Activated naive CD8-positive, alpha-beta T cell treated with anti-CD3 and anti-CD28 coated beads, Interleukin-2, amount 50 U/mL, for 16 hours (primary cell): Measurements from ENCODE around the gene GLG1.
"Not testable (repeated sequence)": the region's sequence is repeated elsewhere in the genome, so short reads cannot be mapped to it uniquely, and the experiment has no call there.

Source experiments
- DNase-seq: peaks from one replicate; pipeline ENCODE4 v3.0.0-alpha.2; 2020; ENCODE audit warnings: low read depth, low spot score

Gene GLG1

DNA sequence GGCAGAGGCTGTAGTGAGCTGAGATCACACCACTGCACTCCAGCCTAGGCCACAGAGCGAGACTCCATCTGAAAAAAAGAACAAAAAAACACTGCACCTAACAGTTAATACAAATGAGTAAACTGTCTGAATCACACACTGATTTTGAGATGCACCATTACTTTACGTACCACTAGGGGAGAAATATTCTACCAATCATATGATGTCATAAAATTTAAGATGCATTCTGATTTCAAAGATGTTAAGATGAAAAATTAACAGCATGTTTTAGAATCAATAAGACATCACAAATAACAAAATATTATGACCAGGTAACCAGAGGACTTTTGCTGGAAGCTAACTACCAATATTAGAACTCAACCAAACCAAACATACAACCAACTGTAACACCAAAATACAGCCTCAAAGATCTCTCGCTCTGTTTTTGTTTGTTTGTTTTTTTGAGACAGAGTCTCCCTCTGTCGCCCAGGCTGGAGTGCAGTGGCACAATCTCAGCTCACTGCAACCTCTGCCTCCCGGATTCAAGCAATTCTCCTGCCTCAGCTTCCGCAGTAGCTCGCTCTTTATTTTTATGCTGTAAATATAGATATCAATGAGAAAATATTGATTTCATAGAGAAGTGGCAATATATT lies 31.6 kb downstream of the GLG1 start:
- no peak for DNase-seq

DNA sequence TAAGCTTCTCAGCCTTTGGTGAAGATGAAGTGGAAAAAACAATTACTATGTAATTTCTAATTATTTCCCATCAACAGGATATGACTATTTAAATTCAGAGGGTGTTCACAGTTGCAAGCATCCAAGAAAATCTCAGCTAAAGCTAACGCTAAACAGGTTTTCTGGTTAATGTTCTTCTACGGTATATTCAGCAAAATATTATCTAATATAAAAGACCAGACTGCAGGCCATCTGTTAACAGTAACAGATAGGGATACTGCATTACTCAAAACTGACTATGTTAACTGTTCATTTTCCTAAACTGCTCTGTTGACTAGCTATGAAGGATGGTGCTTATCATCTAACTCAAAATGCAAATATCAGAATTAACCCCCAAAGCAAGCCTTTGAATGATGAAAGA lies 32.8 kb downstream of the GLG1 start:
- no peak for DNase-seq

DNA sequence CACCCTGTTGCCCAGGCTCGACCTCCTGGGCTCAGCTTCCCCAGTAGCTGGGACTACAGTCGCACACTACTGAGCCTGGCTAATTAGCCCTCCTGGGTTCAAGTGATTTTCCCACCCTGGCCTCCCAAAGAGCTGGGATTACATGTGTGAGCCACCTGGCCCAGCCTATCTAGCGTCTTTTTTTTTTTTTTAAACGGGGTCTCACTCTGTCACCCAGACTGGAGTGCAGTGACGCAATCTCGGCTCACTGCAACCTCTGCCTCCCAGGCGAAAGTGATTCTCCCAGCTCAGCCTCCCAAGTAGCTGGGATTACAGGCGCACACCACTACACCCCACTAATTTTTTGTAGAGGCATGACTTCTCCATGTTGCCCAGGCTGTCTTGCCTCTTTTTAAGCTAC lies 33.3 kb downstream of the GLG1 start:
- no peak for DNase-seq

DNA sequence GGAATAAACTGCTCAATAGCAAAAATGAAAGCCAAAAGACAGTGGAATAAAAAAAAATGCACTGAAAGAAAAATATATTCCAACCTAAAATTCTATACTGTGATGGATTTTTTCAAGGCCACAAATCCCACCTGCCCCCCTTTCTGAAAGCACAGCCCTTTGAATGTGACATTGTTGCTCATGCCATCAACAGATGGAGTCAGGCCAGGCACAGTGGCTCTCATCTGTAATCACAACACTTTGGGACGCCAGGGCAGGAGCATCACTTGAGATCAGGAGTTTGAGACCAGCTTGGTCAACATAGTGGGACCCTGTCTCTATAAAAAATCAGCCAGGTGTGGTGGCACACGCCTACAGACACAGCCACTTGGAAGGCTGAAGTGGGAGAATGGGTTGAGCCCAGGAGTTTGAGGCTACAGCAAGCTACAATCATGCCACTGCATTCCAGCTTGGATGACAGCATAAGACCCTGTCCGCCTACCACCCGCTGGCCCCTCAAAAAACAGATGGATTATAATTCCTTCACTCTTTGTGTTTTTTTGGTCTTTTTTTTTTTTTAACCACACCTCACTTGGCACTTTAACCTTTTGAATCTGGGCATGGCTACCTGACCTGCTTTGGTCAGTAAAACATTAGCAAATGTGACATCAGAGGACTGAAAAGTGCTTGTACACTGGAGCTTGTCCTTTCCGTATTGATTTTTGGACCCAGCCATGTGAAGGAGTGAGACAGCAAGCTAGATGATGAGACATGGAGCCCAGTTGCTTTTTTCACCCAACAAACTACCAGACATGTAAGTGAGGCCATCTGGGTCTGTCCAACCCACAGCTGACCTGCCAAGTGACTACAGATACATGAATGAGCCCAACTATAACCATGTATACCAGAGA lies 36.3 kb downstream of the GLG1 start:
- DNase-seq, result no peak

DNA sequence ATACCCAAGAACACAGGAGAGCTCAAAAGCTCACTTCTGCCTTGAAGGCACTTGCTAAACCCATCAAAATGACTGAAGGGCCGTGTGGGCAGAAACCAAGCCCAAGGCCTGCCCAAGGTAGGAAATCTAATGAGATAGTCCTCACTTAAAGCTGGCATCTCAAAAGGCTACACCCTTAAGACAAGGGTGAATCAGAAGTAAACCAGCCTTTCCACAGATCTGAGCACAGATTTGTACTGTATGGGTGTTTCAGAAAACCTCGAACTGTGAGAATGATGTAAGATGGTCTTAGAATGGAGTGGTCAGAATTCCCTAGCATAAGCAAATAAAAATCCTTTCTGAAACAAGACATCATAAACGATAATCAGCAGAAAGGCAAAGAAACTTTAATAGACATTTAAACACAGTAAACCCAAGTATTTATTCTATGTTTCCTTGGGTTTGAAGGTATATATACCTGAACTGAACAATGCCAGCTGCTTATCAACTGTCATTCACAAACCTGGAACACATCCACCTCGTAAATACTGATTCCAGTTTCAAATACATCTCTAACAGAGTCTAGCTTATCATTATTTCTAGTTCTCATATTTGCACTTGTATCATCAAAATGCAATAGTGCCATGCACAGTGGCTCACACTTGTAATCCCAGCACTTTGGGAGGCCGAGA lies 37.8 kb downstream of the GLG1 start:
- DNase-seq, result no peak

DNA sequence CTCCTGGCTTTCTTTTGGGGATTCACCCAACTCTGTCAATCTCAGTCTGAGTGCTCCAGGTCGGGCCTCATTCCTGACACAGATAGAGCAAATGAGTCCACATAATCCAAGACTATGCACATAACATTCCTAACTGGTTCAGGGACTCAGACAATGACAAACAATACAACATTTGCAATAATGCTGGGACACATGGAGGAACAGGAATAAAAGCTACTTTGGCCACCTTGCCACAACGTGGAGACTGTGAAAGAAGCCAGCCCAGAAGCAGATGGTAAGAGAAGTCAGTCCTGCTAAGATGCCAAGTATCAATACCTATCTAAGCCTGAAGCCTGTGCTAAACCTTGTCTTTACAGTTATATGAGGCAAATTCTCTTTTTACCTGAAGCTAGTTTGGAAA lies 39.0 kb downstream of the GLG1 start:
- no peak for DNase-seq

DNA sequence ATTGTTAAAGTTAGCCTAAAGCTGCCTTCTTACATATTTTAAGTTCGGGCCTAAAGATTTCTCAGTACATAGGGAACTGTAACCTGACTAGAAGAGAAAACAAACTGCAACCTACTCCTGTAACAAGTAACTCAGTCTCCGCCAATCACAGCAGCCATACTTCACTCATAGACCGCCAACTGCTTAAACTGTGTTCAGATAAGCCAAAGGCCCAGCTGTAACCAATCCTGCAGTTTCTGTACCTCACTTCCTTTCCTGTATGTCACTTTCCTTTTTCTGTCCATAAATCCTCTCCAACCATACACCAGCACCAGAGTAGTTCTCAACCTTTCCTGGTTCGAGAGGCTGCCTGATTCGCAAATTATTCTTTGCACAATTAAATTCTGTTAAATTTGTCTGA lies 41.5 kb downstream of the GLG1 start:
- no peak for DNase-seq

DNA sequence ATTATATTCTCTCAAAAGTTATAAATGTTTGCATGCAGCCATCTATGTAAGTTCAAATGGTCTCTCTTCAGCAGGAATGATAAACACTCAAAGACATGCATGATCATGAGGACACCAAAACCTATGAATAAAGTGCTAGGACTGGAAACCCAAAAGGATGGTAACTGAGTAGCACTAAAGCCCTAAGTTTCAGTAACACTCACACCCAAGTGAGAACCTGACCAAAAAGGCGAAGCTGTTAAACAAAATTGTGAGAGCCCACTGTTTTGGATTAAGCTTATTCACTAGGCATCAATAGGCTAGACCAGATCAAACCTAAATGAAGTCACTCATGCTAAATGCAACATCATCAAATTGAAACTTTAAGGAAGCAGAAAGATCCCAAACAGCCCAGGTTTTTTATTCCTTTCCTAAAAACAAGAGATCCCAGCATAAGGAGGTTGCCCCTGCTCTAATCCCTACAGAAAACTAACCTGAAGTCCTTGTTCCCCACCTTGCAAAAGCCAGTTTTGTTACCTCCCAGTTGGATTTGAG lies 42.4 kb downstream of the GLG1 start:
- DNase-seq, result no peak

DNA sequence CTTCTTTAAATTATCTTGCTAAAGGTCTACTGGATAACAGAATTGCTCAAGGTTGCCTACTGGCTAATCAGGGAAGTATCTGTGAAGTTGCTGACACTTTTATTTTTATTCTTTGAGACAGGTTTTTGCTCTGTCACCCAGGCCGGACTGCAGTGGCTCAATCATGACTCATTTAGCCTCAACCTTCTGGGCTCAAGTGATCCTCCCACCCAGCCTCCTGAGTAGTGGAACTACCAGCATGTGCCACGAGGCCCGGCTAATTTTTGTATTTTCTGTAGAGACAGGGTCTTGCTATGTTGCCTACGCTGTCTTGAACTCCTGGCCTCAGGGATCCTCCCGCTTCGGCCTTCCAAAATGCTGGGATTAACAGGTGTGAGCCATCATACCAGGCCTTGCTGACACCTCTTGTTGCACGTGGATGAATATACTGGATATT lies 43.1 kb downstream of the GLG1 start:
- no peak for DNase-seq

DNA sequence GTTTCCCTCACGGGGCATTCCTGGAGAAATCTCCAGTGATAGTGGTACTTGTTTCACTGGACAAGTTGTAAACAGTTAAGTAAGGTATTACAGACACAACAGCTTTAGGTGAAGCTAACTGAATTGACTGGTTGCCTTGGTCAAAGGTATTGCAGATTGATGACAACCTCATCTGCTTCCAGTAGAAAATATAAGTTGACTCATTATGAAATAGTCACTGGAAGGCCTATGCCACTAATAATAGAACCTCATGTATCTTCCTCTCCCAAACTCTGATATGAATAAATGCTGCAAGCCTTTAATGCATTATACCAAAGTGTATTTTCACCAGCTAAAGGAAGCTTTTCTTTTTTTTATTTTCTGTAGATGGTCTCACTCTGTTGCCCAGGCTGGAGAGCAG lies 44.8 kb downstream of the GLG1 start:
- DNase-seq, result no peak

DNA sequence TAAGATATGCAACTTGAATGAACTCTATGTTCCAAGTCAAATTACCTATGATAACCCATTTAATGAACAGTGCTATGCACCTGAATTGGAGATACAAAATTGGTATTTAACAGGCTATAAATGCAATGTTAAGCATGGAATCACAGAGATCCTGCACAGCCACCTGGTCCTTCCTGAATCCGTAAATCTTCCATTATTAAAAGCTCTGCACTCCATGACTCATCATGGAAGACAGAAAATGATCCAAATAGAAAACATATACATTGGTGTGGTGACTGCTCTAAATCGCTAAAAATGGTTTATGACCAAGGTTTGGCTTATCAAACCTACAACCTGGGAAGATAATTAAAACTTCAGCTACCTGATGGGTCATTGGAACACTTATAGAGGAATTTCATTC lies 45.3 kb downstream of the GLG1 start:
- DNase-seq, result no peak

DNA sequence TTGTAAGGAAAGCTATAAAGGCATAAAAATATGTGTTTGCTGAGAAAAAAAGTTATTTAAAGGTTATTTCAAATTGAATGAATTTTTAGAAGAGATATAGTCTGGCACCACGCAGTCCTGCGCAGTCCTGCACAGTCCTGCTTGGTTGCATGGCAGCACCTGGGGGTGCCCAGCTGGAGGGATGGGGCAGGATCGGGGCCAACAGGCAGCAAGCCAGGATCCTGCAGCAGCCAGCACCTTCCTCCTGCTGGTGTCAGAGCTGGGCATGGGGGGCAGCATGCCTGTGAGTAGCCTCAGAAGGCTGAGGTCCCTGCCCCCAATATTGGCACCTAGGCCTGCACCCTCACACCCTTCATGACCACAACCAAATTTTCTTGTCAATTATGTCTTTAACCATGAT lies 46.0 kb downstream of the GLG1 start:
- no peak for DNase-seq

DNA sequence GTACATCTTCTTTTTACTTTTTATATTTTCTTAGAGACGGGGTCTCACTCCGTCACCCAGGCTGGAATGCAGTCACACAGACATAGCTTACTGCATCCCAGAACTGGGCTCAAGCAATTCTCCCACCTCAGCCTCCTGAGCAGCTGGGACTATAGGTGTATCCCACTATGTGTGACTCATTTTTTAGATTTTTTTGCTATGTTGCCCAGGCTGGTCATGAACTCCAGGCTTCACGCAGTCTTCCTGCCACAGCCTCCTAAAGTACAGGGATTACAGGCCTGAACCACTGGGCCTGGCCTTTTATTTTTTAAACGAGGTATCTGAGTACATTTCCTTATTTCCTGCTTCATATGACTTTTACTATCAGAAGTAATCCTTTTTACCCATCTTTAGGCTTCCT lies 48.0 kb downstream of the GLG1 start:
- DNase-seq, result no peak

DNA sequence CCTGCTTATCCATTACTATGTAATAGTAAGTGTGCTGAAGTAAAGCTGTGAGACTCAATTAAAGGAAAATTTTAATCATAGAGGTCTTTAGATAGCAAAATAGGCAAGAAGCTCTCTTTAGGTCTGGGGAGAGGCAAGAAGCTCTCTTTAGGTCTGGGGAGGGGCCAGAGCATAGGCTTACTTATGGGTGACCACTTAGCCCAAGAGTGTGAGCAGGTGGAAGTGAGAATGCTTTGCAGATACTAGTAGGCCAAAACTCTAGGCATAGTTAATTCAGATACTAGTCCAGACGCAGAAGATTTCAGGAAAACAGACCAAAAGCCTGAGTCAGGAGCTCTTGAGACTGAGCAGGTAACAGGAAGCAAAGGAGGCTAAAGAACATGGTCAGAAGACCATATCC lies 49.6 kb downstream of the GLG1 start:
- no peak for DNase-seq

DNA sequence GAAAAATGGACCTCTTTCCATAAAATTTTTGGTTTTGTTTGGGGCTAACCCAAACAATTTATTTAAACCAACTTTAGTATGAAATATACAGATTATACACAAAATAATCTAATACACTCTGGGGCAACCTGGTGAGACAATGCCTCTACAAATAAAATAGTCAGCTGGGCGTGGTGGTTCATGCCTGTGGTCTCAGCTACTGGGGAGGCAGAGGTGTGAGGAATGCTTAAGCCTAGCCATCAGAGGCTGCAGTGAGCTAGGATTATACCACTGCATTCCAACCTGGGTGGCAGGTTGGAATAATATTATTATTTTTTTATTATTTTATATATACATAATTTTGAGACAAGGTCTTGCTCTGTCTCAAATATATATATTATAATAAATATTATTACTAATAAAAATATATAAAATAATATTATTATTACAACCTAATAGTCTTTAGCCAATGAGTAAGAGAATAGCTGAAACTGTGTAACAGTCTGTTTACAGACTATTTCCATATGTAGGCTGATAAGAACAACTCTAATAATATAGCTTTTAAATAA lies 50.5 kb downstream of the GLG1 start:
- no peak for DNase-seq

DNA sequence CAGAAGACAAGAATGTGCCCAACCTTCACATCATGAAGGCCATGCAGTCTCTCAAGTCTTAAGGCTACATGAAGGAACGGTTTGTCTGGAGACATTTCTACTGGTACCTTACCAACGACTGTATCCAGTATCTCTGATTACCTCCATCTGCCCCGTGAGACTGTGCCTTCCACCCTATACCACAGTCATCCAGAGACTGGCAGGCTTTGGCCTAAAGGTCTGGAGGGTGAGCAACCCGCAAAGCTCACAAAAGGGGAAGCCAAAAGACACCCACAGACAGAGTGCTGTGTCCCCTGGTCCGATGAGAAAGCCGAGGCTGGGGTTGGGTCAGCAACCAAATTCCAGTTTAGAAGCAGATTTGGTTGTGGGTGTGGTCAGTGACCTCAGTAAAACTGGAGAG lies 54.6 kb downstream of the GLG1 start:
- not testable (repeated sequence) for DNase-seq

DNA sequence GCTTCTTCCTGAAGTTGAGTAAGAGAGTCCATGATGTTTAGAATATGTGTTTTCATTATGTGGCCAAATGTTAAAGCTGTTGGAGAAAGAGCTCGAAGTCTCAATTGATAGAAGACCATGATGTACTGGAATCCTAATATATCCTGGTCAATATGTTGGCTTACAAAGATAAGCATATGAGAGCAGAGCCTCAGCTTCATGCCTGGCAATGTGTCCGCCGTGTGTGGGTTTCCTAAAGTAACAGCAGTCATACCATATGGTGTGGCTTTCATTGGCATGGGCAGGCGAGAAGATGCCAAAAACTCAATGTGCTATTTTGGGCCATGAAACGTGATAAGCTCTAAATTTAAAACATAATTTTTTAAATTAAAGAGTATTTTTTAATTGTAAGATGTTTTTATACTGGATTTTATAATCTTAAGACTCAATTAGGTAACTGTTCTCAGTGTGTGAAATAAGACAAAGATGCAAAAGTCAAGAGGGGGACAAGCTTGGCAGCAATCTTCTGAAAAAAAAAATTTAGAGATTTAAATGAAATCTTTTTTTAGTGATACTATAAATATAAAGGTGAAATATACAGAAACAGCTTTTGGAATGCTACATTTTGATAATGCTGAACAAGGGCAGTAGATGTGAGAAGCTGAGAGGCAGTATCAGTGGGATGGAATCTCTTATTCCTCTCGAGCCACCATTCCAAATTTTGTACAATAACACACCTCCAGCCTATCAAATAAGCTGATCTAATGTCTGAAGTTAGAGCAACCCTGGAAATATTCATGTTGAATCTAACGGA lies 56.5 kb downstream of the GLG1 start:
- DNase-seq, result not testable (repeated sequence)

DNA sequence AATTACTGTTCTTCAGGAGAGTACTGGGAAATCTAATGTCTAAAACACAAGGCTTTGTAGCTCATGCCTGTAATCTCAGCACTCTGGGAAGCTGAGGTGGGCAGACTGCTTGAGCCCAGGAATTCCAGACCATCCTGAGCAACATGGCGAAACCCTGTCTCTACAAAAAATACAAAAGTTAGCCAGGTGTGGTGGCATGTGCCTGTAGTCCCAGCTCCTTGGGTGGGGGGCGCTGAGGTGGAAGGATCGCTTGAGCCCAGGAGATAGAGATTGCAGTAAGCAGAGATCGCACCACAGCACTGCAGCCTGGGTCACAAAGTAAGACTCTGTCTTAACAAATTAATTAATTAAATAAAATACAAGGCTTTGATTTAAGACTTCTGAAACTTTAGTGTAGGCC lies 60.8 kb downstream of the GLG1 start:
- DNase-seq, result not testable (repeated sequence)

DNA sequence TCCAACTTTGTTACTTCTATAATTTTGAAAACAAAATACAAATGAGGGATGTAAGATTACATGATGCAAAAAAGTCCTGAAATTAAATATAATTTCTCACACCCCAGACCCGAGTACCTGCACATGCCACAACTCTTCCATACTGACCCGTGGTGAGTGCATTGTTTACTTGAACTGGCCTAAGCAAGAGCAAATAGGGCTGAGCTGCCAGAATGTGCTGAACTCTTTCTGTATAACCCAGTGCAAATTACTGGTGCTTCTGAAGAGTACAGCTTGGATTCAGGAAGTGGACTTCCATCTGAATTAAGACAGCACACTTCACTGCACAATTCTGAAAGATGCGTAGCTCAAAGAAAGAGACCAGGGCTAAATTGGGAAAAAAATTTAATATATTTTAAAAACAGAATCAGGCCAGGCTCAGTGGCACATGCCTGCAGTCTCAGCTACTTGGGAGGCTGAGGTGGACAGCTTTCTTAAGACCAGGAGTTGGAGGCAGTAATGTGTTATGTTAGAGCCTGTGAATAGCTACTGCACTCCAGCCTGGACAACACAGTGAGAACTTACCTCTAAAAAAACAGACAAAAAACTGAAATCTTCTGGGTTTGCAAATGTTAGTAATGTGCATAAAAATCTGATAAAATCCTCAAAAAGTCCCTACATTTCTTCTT lies 63.9 kb downstream of the GLG1 start:
- DNase-seq, result not testable (repeated sequence)

DNA sequence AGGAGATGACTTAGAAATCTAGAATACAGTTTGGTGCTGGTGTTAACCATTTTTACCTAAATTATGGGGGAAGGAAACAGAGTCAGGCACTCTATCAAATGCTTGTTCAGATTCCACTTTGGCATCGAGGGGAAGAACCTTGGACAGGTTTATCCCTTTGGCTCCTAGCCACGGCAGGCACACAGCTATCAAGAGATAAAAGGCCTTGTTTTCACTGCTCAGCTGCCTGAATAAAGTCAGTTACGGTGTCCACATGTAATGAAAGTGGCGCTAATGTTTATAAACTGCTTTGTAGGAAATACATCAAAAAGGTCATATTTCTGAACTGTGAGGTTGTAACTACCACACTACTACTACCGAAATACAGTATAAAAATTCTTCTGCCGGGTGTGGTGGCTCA lies 66.3 kb downstream of the GLG1 start:
- DNase-seq, result not testable (repeated sequence)

DNA sequence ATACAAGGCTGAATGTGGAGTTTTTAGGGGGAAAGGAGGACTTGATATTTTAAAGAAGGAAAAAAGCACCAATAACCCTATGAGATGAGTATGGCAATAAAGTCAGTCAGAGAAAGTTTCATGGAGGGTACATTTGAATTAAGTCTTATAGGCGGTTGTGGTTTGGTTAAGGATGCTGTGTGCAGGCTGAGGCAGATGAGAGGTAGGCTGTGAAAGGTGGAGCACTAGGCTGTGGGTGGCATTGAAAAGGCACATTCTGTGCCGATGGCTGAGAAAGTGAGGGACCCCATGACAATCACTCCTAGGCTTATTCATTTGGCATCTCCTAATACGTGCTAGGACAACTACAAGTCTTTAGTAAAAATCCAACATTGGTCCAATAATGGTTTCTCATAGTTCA lies 68.1 kb downstream of the GLG1 start:
- not testable (repeated sequence) for DNase-seq
